GM21825 (cell line): ENCODE results near the gene WSCD1.

Experiments used
- ATAC-seq: cut with Tn5 transposase; IDR thresholded peaks from one replicate; pipeline ENCODE4 v1.9.1; 2021; ENCODE audit warnings: mild to moderate bottlenecking, moderate library complexity; ENCODE audit not compliant: unreplicated experiment

WSCD1 gene

GRCh38 chr17:6069539-6070429 lies at the start of gene WSCD1:
WSCD1 (plus strand) TSS chr17:6070379; CDS start chr17:6080659, 10,280 bp downstream.
- ATAC-seq = no peak

DNA sequence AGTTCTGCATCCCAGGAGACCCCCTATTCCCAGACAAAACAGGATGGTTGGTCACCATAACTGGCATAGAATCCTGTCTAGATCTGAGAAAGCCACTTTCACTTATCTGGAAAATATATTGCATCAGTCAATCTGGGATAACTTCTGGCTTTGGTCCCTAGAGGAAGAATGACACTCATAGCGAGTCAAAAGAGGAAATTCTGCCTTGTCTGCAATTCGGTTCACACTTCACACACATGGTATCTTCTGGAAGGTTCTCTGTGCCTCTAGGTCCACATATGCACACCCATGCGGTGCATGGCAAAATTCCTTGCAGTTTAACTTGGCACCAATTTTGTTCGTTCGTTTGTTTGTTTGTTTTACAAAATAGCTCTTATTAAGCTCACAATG lies 49.2 kb upstream of the WSCD1 start:
- no peak for ATAC-seq

DNA sequence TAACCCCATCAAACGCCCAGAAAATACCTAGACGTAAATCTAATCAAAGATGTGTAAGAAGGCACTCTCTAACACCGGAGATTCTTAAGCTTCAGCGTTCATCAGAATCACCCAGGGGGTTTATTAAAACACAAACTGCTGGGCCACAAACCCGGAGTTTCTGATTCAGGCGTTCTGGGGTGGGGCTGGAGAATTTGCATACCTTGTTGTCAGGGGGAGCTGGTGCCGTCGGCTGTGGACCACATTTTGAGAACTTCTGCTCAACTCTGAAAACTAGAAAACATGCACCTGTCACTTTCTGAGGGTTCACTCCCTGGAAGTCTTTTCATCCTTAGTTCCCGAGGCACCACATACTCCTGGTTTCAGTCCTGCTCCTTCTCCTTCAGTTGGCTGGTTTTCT lies 48.6 kb upstream of the WSCD1 start:
- no peak for ATAC-seq

DNA sequence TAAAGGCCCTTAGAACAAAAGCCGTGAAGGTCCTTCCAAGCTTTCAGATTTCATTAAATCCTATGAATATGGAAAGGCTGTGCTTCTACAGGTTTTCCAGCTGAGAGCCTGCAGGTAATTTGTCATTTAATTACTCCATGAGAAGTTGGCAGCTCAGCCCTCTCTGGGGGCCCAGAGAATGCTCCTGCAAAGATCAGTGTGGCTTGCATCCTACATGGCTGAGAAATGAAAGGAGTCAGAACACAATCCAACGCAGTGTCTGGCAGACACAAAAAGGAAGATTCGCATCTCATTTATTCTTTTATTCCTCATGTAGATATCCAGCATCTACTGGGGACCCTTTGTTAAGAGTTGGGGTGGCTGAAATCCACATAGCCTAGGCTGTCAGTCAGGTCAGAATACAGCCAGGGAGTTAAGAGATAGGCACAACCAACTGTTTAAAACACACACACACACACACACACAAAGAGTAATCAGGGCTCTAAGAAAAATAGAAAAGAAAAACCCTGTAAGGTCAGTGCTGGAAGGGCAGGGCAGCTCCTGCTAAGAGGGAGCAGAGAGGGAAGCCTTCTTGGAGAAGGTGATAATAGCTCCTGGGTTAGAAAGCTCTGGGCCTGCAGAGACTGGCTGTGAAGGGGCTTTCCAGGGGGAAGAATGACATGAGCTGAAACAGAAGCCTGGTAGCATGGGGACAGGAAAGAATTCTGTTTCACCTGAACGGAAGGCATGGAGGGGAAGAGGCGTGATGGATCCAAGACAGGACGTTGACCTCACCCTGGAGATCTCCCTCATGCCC lies 46.9 kb upstream of the WSCD1 start:
- no peak for ATAC-seq

GRCh38 chr17:6024576-6024975 lies 45.6 kb upstream of the WSCD1 start:
- ATAC-seq = no peak

GRCh38 chr17:6027342-6028024 lies 42.7 kb upstream of the WSCD1 start:
- no peak for ATAC-seq

- ATAC-seq = no peak
Observed at GRCh38 chr17:6028294-6028693, 41.9 kb upstream of the WSCD1 start.

GRCh38 chr17:6035801-6036394 lies 34.3 kb upstream of the WSCD1 start:
- ATAC-seq = no peak

DNA sequence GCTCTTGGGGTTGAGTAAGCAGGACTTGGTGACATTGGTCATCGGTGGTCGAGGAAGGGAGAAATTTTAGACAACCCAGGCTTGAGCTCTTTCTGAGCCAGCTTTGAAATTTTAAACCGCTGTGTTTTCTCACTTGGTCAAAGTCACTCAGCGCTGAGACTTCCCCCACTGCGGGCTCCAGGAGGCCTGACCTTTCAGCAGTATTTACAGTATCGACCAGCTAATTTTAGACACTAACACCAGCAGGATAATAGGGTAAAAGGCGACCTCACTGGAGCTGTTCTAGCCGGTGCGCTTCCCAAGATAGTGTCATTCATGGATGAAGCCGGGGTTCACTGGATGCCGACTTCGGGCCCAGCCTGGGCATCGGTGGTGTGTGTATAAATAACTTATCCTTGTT lies 29.7 kb upstream of the WSCD1 start:
- ATAC-seq = no peak

DNA sequence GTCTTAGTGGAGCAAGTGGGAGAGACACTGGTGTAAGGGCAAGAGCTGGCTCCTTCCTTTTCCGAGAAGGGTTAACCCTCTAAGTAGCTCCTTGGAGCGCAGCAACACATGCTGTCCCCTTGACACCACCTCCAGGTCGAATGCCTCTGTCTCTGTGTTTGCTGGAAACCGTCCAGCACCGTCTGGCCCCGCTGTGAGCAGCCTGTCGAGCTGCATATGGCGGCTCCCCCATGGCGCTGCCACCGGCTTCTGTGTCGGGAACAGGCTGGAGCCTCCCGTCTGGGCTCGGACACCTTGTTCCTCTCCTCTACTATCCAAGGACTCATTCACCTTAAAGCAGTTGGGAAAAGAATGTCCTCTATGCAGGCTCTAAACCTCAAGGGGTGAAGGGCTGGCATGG lies 28.9 kb upstream of the WSCD1 start:
- no peak for ATAC-seq

DNA sequence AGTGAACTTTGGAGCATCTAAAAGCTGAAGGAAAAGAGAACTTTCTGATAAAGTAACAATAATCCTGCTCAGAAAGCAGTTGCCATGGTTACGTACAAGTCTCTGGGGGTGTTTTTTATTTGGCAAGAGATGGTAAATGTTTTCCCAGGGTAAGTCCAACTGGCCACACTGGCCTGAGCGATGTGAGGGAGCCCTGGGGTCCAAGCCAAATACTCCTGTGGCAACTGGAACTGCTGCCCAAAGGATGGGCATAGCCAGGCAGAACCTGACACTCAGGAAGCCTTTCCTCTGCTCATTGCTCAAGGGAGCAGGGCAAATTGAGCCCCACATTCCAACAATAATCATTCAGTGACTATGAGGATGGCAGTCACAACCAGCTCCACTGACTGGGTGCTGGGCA lies 26.8 kb upstream of the WSCD1 start:
- ATAC-seq = no peak

DNA sequence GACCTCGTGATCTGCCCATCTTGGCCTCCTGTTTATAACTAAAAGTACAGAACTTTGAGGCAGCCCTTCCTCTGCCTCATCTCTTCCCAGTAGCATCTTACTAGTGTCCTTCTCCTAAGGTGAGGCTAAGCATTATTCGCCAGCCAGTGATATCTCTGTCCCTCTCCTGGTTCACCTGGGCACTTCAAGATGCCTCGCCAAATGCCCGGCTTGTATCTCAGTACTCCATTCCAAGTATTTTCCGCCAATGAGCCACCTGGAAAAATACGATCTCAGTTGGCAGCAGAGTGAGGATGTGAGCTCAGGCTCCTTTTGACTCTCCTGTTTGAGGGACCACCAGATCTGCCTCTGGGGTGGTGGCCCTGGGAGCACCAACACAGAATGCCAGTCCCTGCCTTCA lies 25.9 kb upstream of the WSCD1 start:
- ATAC-seq = no peak

- ATAC-seq = no peak
Observed at GRCh38 chr17:6045621-6046357, 24.4 kb upstream of the WSCD1 start.

GRCh38 chr17:6046431-6046830 lies 23.7 kb upstream of the WSCD1 start:
- no peak for ATAC-seq

- ATAC-seq = no peak
Observed at GRCh38 chr17:6046931-6047330, 23.2 kb upstream of the WSCD1 start.

- ATAC-seq = no peak
Observed at GRCh38 chr17:6047966-6048365, 22.2 kb upstream of the WSCD1 start.

GRCh38 chr17:6048486-6048885 lies 21.7 kb upstream of the WSCD1 start:
- ATAC-seq = no peak

- ATAC-seq = no peak
Observed at GRCh38 chr17:6052926-6053325, 17.3 kb upstream of the WSCD1 start.

GRCh38 chr17:6054372-6054771 lies 15.8 kb upstream of the WSCD1 start:
- ATAC-seq = no peak

GRCh38 chr17:6056104-6056503 lies 14.1 kb upstream of the WSCD1 start:
- ATAC-seq = no peak
